SK-N-SH (cell line): Measurements from ENCODE around the gene KIF6. TPM values are rescaled to one million over a fixed set of nuclear protein-coding genes. Genes with fewer than 3 reads are reported as not detected.

ENCODE experiments used
- CTCF ChIA-PET: fragments of 300-600, 350-600 bp; formaldehyde crosslinking; extraction: SDS; loops from one replicate; lab custom pipeline; 2021; lab: Yijun Ruan, JAX
- POLR2A ChIA-PET: fragments of 350-600 bp; sonication (Branson Sonifier 250); formaldehyde crosslinking; extraction: SDS; loops from one replicate; lab custom pipeline; 2020; ENCODE audit warnings: antibody characterized with exemption, inconsistent platforms; lab: Yijun Ruan, JAX
- DNase-seq: peaks from one replicate; pipeline ENCODE4 v3.0.0; 2012
- H2AFZ ChIP-seq: fragments of 200-600 bp; sonication (generic); 2 replicates; pipeline ENCODE4 v1.8.1; 2016; ENCODE audit warnings: antibody characterized with exemption, mild to moderate bottlenecking, low read depth
- H3F3A ChIP-seq: fragments of 200-600 bp; sonication (generic); replicated peaks from 2 replicates; pipeline ENCODE3; 2016; ENCODE audit warnings: antibody characterized with exemption, mild to moderate bottlenecking; ENCODE audit not compliant: insufficient read depth
- H3K27ac ChIP-seq, 2 experiments: fragments of 200-500 bp in 1 of 2; fragments of 200-600 bp in 1 of 2; sonication (Bioruptor generic) in 1 of 2; sonication (generic), shearing (Covaris generic) in 1 of 2; 2 replicates each; pipeline versions ENCODE4 v1.5.1 to v1.6.1; 2014 to 2016; ENCODE audit warnings: low read depth in 2 of 2, inconsistent platforms in 1 of 2, low read length in 1 of 2, mild to moderate bottlenecking in 1 of 2, mixed read lengths in 1 of 2
- H3K27me3 ChIP-seq: fragments of 200-600 bp; sonication (generic), shearing (Covaris generic); 2 replicates; pipeline ENCODE4 v1.6.1; 2016; ENCODE audit warnings: mixed run types; ENCODE audit not compliant: insufficient read depth
- H3K36me3 ChIP-seq, 2 experiments: fragments of 200-500 bp in 1 of 2; fragments of 200-600 bp in 1 of 2; sonication (Bioruptor generic) in 1 of 2; sonication (generic) in 1 of 2; replicated peaks in 1 of 2; 2 replicates each; pipeline versions ENCODE3 to v1.5.1; 2014 to 2016; ENCODE audit warnings: low read length in 1 of 2, mild to moderate bottlenecking in 1 of 2; ENCODE audit not compliant: insufficient read depth in 2 of 2, control insufficient read depth in 1 of 2
- H3K4me1 ChIP-seq, 2 experiments: fragments of 200-500 bp in 1 of 2; fragments of 200-600 bp in 1 of 2; sonication (Bioruptor generic) in 1 of 2; sonication (generic), shearing (Covaris generic) in 1 of 2; 2 replicates each; pipeline versions ENCODE4 v1.5.1 to v1.6.1; 2014 to 2016; ENCODE audit warnings: low read depth in 1 of 2, low read length in 1 of 2, mixed run types in 1 of 2; ENCODE audit not compliant: insufficient read depth in 2 of 2, control insufficient read depth in 1 of 2
- H3K4me2 ChIP-seq: fragments of 200-600 bp; sonication (generic), shearing (Covaris generic); 2 replicates; pipeline ENCODE4 v1.6.1; 2017; ENCODE audit warnings: mixed run types
- H3K4me3 ChIP-seq, 2 experiments: fragments of 200-500 bp in 1 of 2; fragments of 200-600 bp in 1 of 2; sonication (Bioruptor generic) in 1 of 2; sonication (generic), shearing (Covaris generic) in 1 of 2; 2 replicates each; pipeline versions ENCODE4 v1.5.1 to v1.8.1; 2014 to 2016; ENCODE audit warnings: low read depth in 2 of 2, inconsistent platforms in 1 of 2, low read length in 1 of 2, mild to moderate bottlenecking in 1 of 2, mixed read lengths in 1 of 2, moderate library complexity in 1 of 2
- H3K79me2 ChIP-seq: fragments of 200-600 bp; sonication (generic); 2 replicates; pipeline ENCODE4 v1.8.1; 2017; ENCODE audit warnings: mild to moderate bottlenecking; ENCODE audit not compliant: insufficient read depth
- H3K9ac ChIP-seq: fragments of 200-600 bp; sonication (generic); 2 replicates; pipeline ENCODE4 v1.6.1; 2017; ENCODE audit warnings: mixed run types
- H3K9me2 ChIP-seq: fragments of 200-600 bp; sonication (generic); 2 replicates; pipeline ENCODE4 v1.6.1; 2017; ENCODE audit warnings: mixed run types
- H3K9me3 ChIP-seq: fragments of 200-600 bp; sonication (generic); 2 replicates; pipeline ENCODE4 v1.6.1; 2017; ENCODE audit warnings: mixed run types, mild to moderate bottlenecking, moderate library complexity
- H4K20me1 ChIP-seq: fragments of 200-600 bp; sonication (generic); 2 replicates; pipeline ENCODE4 v1.6.1; 2017; ENCODE audit warnings: mild to moderate bottlenecking, mixed run types; ENCODE audit not compliant: insufficient read depth
- CHD2 ChIP-seq: fragments of 150-350 bp; IDR thresholded peaks from 2 replicates; pipeline ENCODE4 v1.6.1; 2018; ENCODE audit warnings: low read length; ENCODE audit not compliant: partially characterized antibody
- CTCF ChIP-seq: fragments of 200-600 bp; sonication (generic); IDR thresholded peaks from 2 replicates; pipeline ENCODE4 v1.6.1; 2017; ENCODE audit warnings: antibody characterized with exemption, mild to moderate bottlenecking, moderate library complexity
- FOSL2 ChIP-seq: IDR thresholded peaks from 2 replicates; pipeline ENCODE4 v1.4.0; 2012; ENCODE audit warnings: low read depth, mild to moderate bottlenecking, moderate library complexity, borderline replicate concordance
- FOXM1 ChIP-seq: IDR thresholded peaks from 2 replicates; pipeline ENCODE4 v1.4.0; 2012; ENCODE audit warnings: low read depth, mild to moderate bottlenecking
- RAD21 ChIP-seq: IDR thresholded peaks from 2 replicates; pipeline ENCODE4 v1.6.1; 2012; ENCODE audit warnings: mild to moderate bottlenecking, low read length
- RFX5 ChIP-seq: IDR thresholded peaks from 2 replicates; pipeline ENCODE4 v1.6.1; 2012; ENCODE audit warnings: mild to moderate bottlenecking, improper control_type of control experiment, low read length
- RXRA ChIP-seq: IDR thresholded peaks from 2 replicates; pipeline ENCODE4 v1.4.0; 2012; ENCODE audit warnings: low read depth, mild to moderate bottlenecking, borderline replicate concordance
- SIN3A ChIP-seq: IDR thresholded peaks from 2 replicates; pipeline ENCODE4 v1.6.1; 2012; ENCODE audit warnings: low read depth, mild to moderate bottlenecking, low read length, moderate library complexity, borderline replicate concordance
- USF1 ChIP-seq: IDR thresholded peaks from 2 replicates; pipeline ENCODE4 v1.4.0; 2012; ENCODE audit warnings: low read depth, borderline replicate concordance
- USF2 ChIP-seq: fragments of 150-350 bp; IDR thresholded peaks from 2 replicates; pipeline ENCODE4 v1.6.1; 2017; ENCODE audit warnings: antibody characterized with exemption, low read length, low read depth, borderline replicate concordance
- YY1 ChIP-seq: IDR thresholded peaks from 2 replicates; pipeline ENCODE4 v1.4.0; 2012; ENCODE audit warnings: low read depth, mild to moderate bottlenecking
- ZBTB33 ChIP-seq: IDR thresholded peaks from 2 replicates; pipeline ENCODE4 v1.4.0; 2012; ENCODE audit warnings: low read depth, borderline replicate concordance
- WGBS: methylation state at CpG from one replicate; pipeline ENCODE4 v1.1.6; 2017; ENCODE audit warnings: low lambda C conversion rate; 5-methylcytosine and 5-hydroxymethylcytosine counted together
- polyA plus RNA-seq, 3 experiments: library from polyadenylated mRNA; depleted of rRNA; stranded (reverse); fragments of >200 nt; gene quantifications; 2 replicates each; pipeline ENCODE4 v1.2.3, GENCODE V29; 2012
- TF ChIP-seq, protein P1 (sequence below): fragments of 150-350 bp; IDR thresholded peaks from 2 replicates; pipeline ENCODE4 v1.6.1; 2016; ENCODE audit warnings: mild to moderate bottlenecking, low read depth, low read length

The KIF6 gene
- polyA plus RNA-seq, 1 of the 3 experiments (the other 2 are of a cell fraction): 0.13 TPM

DNA sequence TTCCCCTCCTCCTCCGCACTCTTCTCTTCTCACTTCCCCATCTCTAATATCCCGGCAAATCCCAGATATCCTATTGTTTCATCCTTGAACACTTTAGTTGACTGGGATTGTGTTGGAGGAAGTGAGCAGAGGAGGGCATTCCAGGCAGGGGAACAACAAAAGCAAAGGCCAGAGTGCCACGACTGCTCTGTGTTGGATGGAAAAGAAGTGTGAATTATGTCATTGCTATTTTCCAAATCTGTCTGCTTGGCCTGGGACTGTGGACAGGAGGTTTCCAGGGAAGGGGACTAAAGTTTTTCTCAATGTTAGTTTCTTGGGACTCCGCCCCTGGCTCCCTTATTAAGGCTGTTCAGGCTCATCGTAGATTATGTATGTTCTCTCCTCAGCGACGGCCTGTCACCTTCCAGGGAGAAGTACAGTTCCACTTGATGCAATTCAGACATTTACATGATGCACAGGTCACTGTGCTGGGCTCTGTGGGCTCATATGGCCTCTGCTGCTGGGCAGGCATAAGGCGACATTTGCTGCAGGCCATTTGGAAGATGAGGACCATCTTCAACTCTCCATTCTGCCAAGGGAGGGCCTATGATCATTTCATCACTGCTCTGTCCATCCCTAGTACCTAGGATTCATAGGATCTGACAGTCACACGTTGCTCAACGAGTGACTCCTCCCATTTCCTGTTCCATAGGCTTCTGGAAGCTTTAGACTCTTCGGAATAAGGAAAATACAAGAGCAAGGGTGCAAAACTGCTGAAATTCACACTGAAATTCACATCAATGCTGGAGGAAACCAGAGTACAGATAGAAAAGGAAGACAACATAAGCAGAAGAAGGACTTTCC lies 303.6 kb downstream of the KIF6 start:
- H2AFZ ChIP-seq: no peak overlapping the region
- no peak overlapping the region for H3K27ac ChIP-seq
- no peaks in the 10 kb centered on the region for H3K9me3 ChIP-seq
- no peak overlapping the region for H3K9ac ChIP-seq
- no peaks in the 10 kb centered on the region for H3K36me3 ChIP-seq
- 58% methylated on average over 11 of the region's 11 CpGs for WGBS
- ChIA-PET POLR2A (no interaction called here), CTCF (no interaction called here)
- H3K4me2 ChIP-seq: no peak overlapping the region
- H3K79me2 ChIP-seq: no peaks in the 10 kb centered on the region
- no peaks in the 10 kb centered on the region for H3K27me3 ChIP-seq
- H3K4me1 ChIP-seq: peaks cover 5 to 10% of the 10 kb centered on the region in 2 experiments; a peak in 2 of 4 replicates
- no peaks in the 10 kb centered on the region for H4K20me1 ChIP-seq
- no peaks in the 10 kb centered on the region for H3F3A ChIP-seq
- TF ChIP-seq ZBTB33 (no peak), RAD21 (no peak), USF2 (no peak), RXRA (no peak), FOXM1 (no peak), CHD2 (no peak), RFX5 (no peak), SIN3A (no peak), YY1 (no peak), FOSL2 (no peak), CTCF (no peak), USF1 (no peak)
- TF ChIP-seq, protein P1, sequence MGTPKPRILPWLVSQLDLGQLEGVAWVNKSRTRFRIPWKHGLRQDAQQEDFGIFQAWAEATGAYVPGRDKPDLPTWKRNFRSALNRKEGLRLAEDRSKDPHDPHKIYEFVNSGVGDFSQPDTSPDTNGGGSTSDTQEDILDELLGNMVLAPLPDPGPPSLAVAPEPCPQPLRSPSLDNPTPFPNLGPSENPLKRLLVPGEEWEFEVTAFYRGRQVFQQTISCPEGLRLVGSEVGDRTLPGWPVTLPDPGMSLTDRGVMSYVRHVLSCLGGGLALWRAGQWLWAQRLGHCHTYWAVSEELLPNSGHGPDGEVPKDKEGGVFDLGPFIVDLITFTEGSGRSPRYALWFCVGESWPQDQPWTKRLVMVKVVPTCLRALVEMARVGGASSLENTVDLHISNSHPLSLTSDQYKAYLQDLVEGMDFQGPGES: no peak
- no peak overlapping the region for H3K4me3 ChIP-seq
- DNase-seq: no peak
- H3K9me2 ChIP-seq: no peaks in the 10 kb centered on the region
